ENCODE results near the gene SULF2.

The SULF2 gene

GRCh38 chr20:47684306-47685080 lies 100.8 kb downstream of the SULF2 start:
- DNase-seq (ENCODE audit: low read depth, low spot score), result no peak

GRCh38 chr20:47682916-47683315 lies 102.4 kb downstream of the SULF2 start:
- no peak for DNase-seq (ENCODE audit: low read depth, low spot score)

- DNase-seq (ENCODE audit: low read depth, low spot score), result no peak
Observed at GRCh38 chr20:47682028-47682783, 103.1 kb downstream of the SULF2 start.

- DNase-seq (ENCODE audit: low read depth, low spot score), result no peak
Observed at GRCh38 chr20:47680804-47681529, 104.3 kb downstream of the SULF2 start.

- no peak for DNase-seq (ENCODE audit: low read depth, low spot score)
Observed at GRCh38 chr20:47679462-47679861, 105.8 kb downstream of the SULF2 start.

GRCh38 chr20:47678536-47678935 lies 106.7 kb downstream of the SULF2 start:
- DNase-seq (ENCODE audit: low read depth, low spot score), result no peak

- peak; percentile 52 for DNase-seq (ENCODE audit: low read depth, low spot score)
Observed at GRCh38 chr20:47677635-47678453, 107.4 kb downstream of the SULF2 start.

- DNase-seq (ENCODE audit: low read depth, low spot score), result no peak
Observed at GRCh38 chr20:47676912-47677634, 108.2 kb downstream of the SULF2 start.

- DNase-seq (ENCODE audit: low read depth, low spot score), result no peak
Observed at GRCh38 chr20:47676219-47676721, 109.0 kb downstream of the SULF2 start.

- DNase-seq (ENCODE audit: low read depth, low spot score), result no peak
Observed at GRCh38 chr20:47675190-47676142, 109.8 kb downstream of the SULF2 start.

GRCh38 chr20:47674686-47675085 lies 110.6 kb downstream of the SULF2 start:
- DNase-seq (ENCODE audit: low read depth, low spot score), result no peak

GRCh38 chr20:47674145-47674544 lies 111.1 kb downstream of the SULF2 start:
- DNase-seq (ENCODE audit: low read depth, low spot score), result no peak

- no peak for DNase-seq (ENCODE audit: low read depth, low spot score)
Observed at GRCh38 chr20:47673671-47673955, 111.7 kb downstream of the SULF2 start.

GRCh38 chr20:47672886-47673670 lies 112.2 kb downstream of the SULF2 start:
- DNase-seq (ENCODE audit: low read depth, low spot score), result no peak

- DNase-seq (ENCODE audit: low read depth, low spot score), result no peak
Observed at GRCh38 chr20:47672166-47672565, 113.1 kb downstream of the SULF2 start.

GRCh38 chr20:47670913-47671312 lies 114.4 kb downstream of the SULF2 start:
- no peak for DNase-seq (ENCODE audit: low read depth, low spot score)

GRCh38 chr20:47669927-47670890 lies 115.1 kb downstream of the SULF2 start:
- DNase-seq (ENCODE audit: low read depth, low spot score), result no peak

GRCh38 chr20:47669489-47669888 lies 115.8 kb downstream of the SULF2 start:
- DNase-seq (ENCODE audit: low read depth, low spot score), result no peak

Measured in iPS DF 19.7 (cell line).